Activated CD8-positive, alpha-beta T cell treated with anti-CD3 and anti-CD28 coated beads for 36 hours (primary cell): ENCODE results near the gene GPC2. TPM values are rescaled to one million over a fixed set of nuclear protein-coding genes. Genes with fewer than 3 reads are reported as not detected.
"Not testable (repeated sequence)": the region's sequence is repeated elsewhere in the genome, so short reads cannot be mapped to it uniquely, and the experiment has no call there.

Experiments used
- ATAC-seq: fragments of 200-7000 bp; cut with Tn5 transposase; one replicate; pipeline ENCODE4 v1.10.0; 2021; ENCODE audit warnings: mild to moderate bottlenecking, moderate library complexity
- CTCF ChIA-PET: fragments of 350-600 bp; sonication (Branson Sonifier 250); formaldehyde crosslinking; loops from one replicate; lab custom pipeline; 2021; ENCODE audit warnings: antibody characterized with exemption; lab: Charles Lee
- POLR2A ChIA-PET: fragments of 350-600 bp; sonication (Branson Sonifier 250); formaldehyde crosslinking; loops from one replicate; lab custom pipeline; 2021; ENCODE audit warnings: antibody characterized with exemption; lab: Charles Lee
- DNase-seq: peaks from one replicate; pipeline ENCODE4 v3.0.0-alpha.2; 2020
- H3K27ac Mint-ChIP-seq: one replicate; pipeline ENCODE4 v1.8.0; 2021; ENCODE audit warnings: mild to moderate bottlenecking, mixed read lengths
- H3K27me3 Mint-ChIP-seq: one replicate; pipeline ENCODE4 v1.8.0; 2021; ENCODE audit warnings: mixed read lengths
- H3K36me3 Mint-ChIP-seq: one replicate; pipeline ENCODE4 v1.8.0; 2021; ENCODE audit warnings: low read depth, mixed read lengths
- H3K4me1 Mint-ChIP-seq: one replicate; pipeline ENCODE4 v1.8.0; 2021; ENCODE audit warnings: low read depth, mixed read lengths
- H3K4me3 Mint-ChIP-seq: one replicate; pipeline ENCODE4 v1.8.0; 2021; ENCODE audit warnings: mild to moderate bottlenecking, moderate library complexity, mixed read lengths
- H3K9me3 Mint-ChIP-seq: one replicate; pipeline ENCODE4 v1.8.0; 2021; ENCODE audit warnings: mixed read lengths
- CTCF ChIP-seq: fragments of 200-600 bp; IDR thresholded peaks from one replicate; pipeline ENCODE4 v1.8.0; 2022; ENCODE audit warnings: antibody characterized with exemption, mild to moderate bottlenecking
- intact Hi-C: fragments of 100-400 bp; cut with micrococcal nuclease; formaldehyde crosslinking; loops from one replicate; pipeline ENCODE4 v1.10.0; 2022
- total RNA-seq, 2 experiments: library from RNA; stranded (reverse); gene quantifications; one replicate each; pipeline ENCODE4 v1.2.3, GENCODE V29; 2021

The GPC2 gene
- total RNA-seq, 2 experiments from 2014 or later, result 3.7 to 4.3 TPM

- no peak overlapping the region for H3K27ac Mint-ChIP-seq
- POLR2A ChIA-PET, result interaction anchor here (0.7 to 1.7 kb wide), 3 partner anchors 20 to 1329 kb away, joined by 3 to 5 read pairs (median 3); no protein-coding TSS in a partner anchor
Observed at GRCh38 chr7:100189061-100189460, 11.9 kb upstream of the GPC2 start.

GRCh38 chr7:100185726-100186125, 8.5 kb upstream of the GPC2 start:
- Mint-ChIP-seq H3K27ac (no peak overlapping the region), H3K4me3 (no peak overlapping the region), H3K27me3 (no peaks in the 10 kb centered on the region), H3K4me1 (peaks cover 38% of the 10 kb centered on the region), H3K36me3 (no peaks in the 10 kb centered on the region), H3K9me3 (no peaks in the 10 kb centered on the region)
- POLR2A ChIA-PET, result interaction anchor here (0.9 kb wide), 1 partner anchor 26 kb away, joined by 3 read pairs; no protein-coding TSS in a partner anchor
- CTCF ChIA-PET, result interaction anchor here (1.0 to 1.5 kb wide), 5 partner anchors 9 to 222 kb away, joined by 3 to 4 read pairs (median 3); no protein-coding TSS in a partner anchor
- intact Hi-C loops, result no loop called here
- no peak for DNase-seq
- no peak for ATAC-seq
- TF ChIP-seq CTCF, result no peak

More at GRCh38 chr7:100189061-100189460, 11.9 kb upstream of the GPC2 start:
- TF ChIP-seq CTCF, result no peak
- Mint-ChIP-seq H3K4me3 (no peak overlapping the region), H3K4me1 (peaks cover 30% of the 10 kb centered on the region), H3K36me3 (no peaks in the 10 kb centered on the region), H3K9me3 (no peaks in the 10 kb centered on the region), H3K27me3 (no peaks in the 10 kb centered on the region)
- intact Hi-C loops, result no loop called here
- CTCF ChIA-PET, result interaction anchor here (0.8 to 4.3 kb wide), 13 partner anchors 8 to 165 kb away, joined by 3 to 46 read pairs (median 9); partner anchors contain the start of genes GAL3ST4, GPC2 and STAG3
- DNase-seq (no peak), ATAC-seq (no peak)

GRCh38 chr7:100183090-100183489, 5.9 kb upstream of the GPC2 start:
- ChIA-PET CTCF (interaction anchor here (0.9 to 1.3 kb wide), 2 partner anchors 25 to 35 kb away, joined by 3 to 5 read pairs; no protein-coding TSS in a partner anchor), POLR2A (interaction anchor here (2.7 kb wide), 1 partner anchor 11 kb away, joined by 11 read pairs; no protein-coding TSS in a partner anchor)
- peaks cover 33% of the 10 kb centered on the region for H3K4me1 Mint-ChIP-seq
- ATAC-seq, DNase-seq, H3K36me3 Mint-ChIP-seq, H3K27ac Mint-ChIP-seq, H3K27me3 Mint-ChIP-seq, H3K9me3 Mint-ChIP-seq, intact Hi-C loops, H3K4me3 Mint-ChIP-seq: not testable (repeated sequence)

- H3K27me3 Mint-ChIP-seq, H3K36me3 Mint-ChIP-seq, intact Hi-C loops, H3K4me3 Mint-ChIP-seq, DNase-seq, H3K9me3 Mint-ChIP-seq, ATAC-seq: not testable (repeated sequence)
- CTCF ChIA-PET, result interaction anchor here (1.0 kb wide), 1 partner anchor 40 kb away, joined by 3 read pairs; no protein-coding TSS in a partner anchor
- Mint-ChIP-seq H3K4me1 (peaks cover 35% of the 10 kb centered on the region), H3K27ac (peak overlapping the region; percentile 55)
- POLR2A ChIA-PET, result interaction anchor here (2.7 kb wide), 1 partner anchor 11 kb away, joined by 11 read pairs; no protein-coding TSS in a partner anchor
Observed at GRCh38 chr7:100182616-100183015, 5.4 kb upstream of the GPC2 start.

- Mint-ChIP-seq H3K4me1 (peaks cover 42% of the 10 kb centered on the region), H3K27ac (peak overlapping the region; percentile 87), H3K4me3 (peak overlapping the region; percentile 55)
- ChIA-PET POLR2A (interaction anchor here (1.1 to 2.7 kb wide), 3 partner anchors 14 to 31 kb away, joined by 3 to 11 read pairs (median 4); no protein-coding TSS in a partner anchor), CTCF (interaction anchor here (0.7 to 2.7 kb wide), 5 partner anchors 9 to 50 kb away, joined by 3 to 17 read pairs (median 8); no protein-coding TSS in a partner anchor)
- intact Hi-C loops, H3K9me3 Mint-ChIP-seq, H3K27me3 Mint-ChIP-seq, DNase-seq, H3K36me3 Mint-ChIP-seq, ATAC-seq: not testable (repeated sequence)
Observed at GRCh38 chr7:100180084-100180483, 2.9 kb upstream of the GPC2 start.

GRCh38 chr7:100176096-100177044, 811 bp downstream of the GPC2 start:
- intact Hi-C loops, result no loop called here
- H3K27ac Mint-ChIP-seq, result no peak overlapping the region
- H3K36me3 Mint-ChIP-seq, result no peaks in the 10 kb centered on the region
- H3K9me3 Mint-ChIP-seq, result peaks cover 3% of the 10 kb centered on the region
- ATAC-seq, result no peak
- ChIA-PET CTCF (interaction anchor here (1.3 to 2.3 kb wide), 5 partner anchors 9 to 43 kb away, joined by 3 to 10 read pairs (median 7); partner anchors contain the start of gene GAL3ST4), POLR2A (interaction anchor here (0.7 to 4.1 kb wide), 9 partner anchors 10 to 389 kb away, joined by 3 to 18 read pairs (median 3); no protein-coding TSS in a partner anchor)
- no peak for DNase-seq
- H3K4me1 Mint-ChIP-seq, result peaks cover 26% of the 10 kb centered on the region
- no peak for TF ChIP-seq CTCF
- H3K27me3 Mint-ChIP-seq, result peaks cover 2% of the 10 kb centered on the region
- peak overlapping the region; percentile 76 for H3K4me3 Mint-ChIP-seq
